Measurements from ENCODE around the gene PDK2. TPM values are rescaled to one million over a fixed set of nuclear protein-coding genes. Genes with fewer than 3 reads are reported as not detected.

Gene PDK2
- total and polyA plus RNA-seq, 9 of the 15 experiments (the other 6 are each of a cell fraction or from before 2014, with no cell fraction given): 0.03 to 2.5 (median 1.4) TPM

GRCh38 chr17:50151041-50151936, 56.1 kb downstream of the PDK2 start (continued):
- TF ChIP-seq TFE3 (CRISPR knock-in tag; IDR thresholded peaks at IDR 0.05): no peak
- no peak for TF ChIP-seq CBX8 (IDR thresholded peaks at IDR 0.05; ENCODE audit: borderline replicate concordance, extremely low read depth, low read depth, low read length, poor library complexity, severe bottlenecking)
- no peak for TF ChIP-seq CBX2 (IDR thresholded peaks at IDR 0.05; ENCODE audit: insufficient read depth, low read length, poor library complexity, severe bottlenecking)
- TF ChIP-seq ZNF316 (IDR thresholded peaks at IDR 0.05): no peak
- peak; percentile 62; the same call in 1 of the 2 replicates for TF ChIP-seq ZBTB5 (IDR thresholded peaks at IDR 0.05)
- no peak for TF ChIP-seq MEF2A (IDR thresholded peaks at IDR 0.05; ENCODE audit: control insufficient read depth, low read depth, low read length)
- TF ChIP-seq HSF4 (CRISPR knock-in tag; IDR thresholded peaks at IDR 0.05; ENCODE audit: borderline replicate concordance): no peak
- TF ChIP-seq CTBP1 (IDR thresholded peaks at IDR 0.05; ENCODE audit: borderline replicate concordance): peak; percentile 3; the same call in 1 of the 2 replicates
- no peak for TF ChIP-seq SIX5 (IDR thresholded peaks at IDR 0.05; ENCODE audit: borderline replicate concordance in 1 of 2, insufficient read depth in 1 of 2, low read depth in 1 of 2, low read length in 2 of 2)
- TF ChIP-seq FOS (IDR thresholded peaks at IDR 0.05; ENCODE audit: extremely low read depth, insufficient read length): peak; percentile 12
- peak; percentile 56 for TF ChIP-seq CCNT2 (IDR thresholded peaks at IDR 0.05; ENCODE audit: borderline replicate concordance, extremely low read depth, insufficient read length, low read depth, low read length)
- no peak for TF ChIP-seq SNIP1 (IDR thresholded peaks at IDR 0.05; ENCODE audit: low read depth)
- peak; percentile 74 for TF ChIP-seq TAF1 (IDR thresholded peaks at IDR 0.05; ENCODE audit: control insufficient read depth, extremely low read depth, insufficient read depth, low read length, severe bottlenecking)
- TF ChIP-seq HMBOX1 (IDR thresholded peaks at IDR 0.05): no peak
- no peak for TF ChIP-seq POU5F1 (IDR thresholded peaks at IDR 0.05; ENCODE audit: borderline replicate concordance, low read depth, low read length, partially characterized antibody)
- no peak for TF ChIP-seq NCOA6 (IDR thresholded peaks at IDR 0.05)

All from K562 (cell line).